GM18951 (cell line): Measurements from ENCODE around the gene WLS.
"Not testable (repeated sequence)": the region's sequence is repeated elsewhere in the genome, so short reads cannot be mapped to it uniquely, and the experiment has no call there.

Experiments used
- POLR2A ChIP-seq: IDR thresholded peaks from 4 replicates; pipeline ENCODE4 v1.6.1; 2011; ENCODE audit warnings: mild to moderate bottlenecking; ENCODE audit not compliant: insufficient read length, insufficient read depth; ENCODE audit errors: extremely low read depth
- in situ Hi-C: fragments of 300-500 bp; cut with MboI; formaldehyde crosslinking; loops from one replicate; pipeline ENCODE4 v1.12.0; 2022; ENCODE audit warnings: low sequenced_read_pairs, mixed read lengths, inconsistent platforms; ENCODE audit not compliant: unreplicated experiment

WLS gene

DNA sequence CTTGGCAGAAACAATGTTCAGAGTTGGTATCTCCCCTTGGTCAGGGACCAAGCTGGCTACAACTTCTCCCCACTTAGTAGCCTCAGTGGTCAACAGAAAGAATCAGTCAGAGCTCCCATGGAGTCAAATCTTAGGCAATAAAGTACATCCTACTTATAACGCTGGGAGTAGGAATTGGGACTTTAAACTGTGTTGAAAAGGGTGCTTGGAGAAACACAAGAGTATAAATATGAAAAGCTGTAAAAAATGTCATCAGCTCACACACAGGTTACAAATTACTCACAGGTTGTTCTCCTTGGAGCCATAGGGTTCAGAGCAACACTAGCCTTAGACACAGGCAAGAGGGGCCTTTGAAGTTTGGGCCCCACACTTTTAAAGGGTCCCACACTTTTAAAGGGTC is 67.4 kb downstream of the WLS start:
- in situ Hi-C loops = no loop called here
- TF ChIP-seq POLR2A = no peak

DNA sequence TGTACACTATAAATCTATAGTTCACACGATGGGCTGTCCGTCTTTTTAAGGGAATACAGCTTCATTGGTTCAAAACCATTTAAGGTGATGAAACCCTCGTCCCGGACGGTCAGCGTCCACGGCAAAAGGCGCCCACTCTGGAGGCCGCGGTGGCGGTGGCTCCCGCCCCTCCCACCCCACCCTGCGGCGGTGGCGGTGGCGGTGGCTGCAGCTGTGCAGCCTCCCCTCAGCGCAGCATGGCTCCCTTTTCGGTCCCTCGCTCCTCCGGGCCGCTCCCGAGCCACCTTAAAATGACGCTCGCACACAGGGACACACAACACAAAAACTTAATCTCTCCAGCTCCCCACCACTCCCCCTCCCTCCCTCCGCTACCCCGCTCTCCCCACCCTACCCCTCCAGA is 69.1 kb downstream of the WLS start:
- TF ChIP-seq POLR2A = no peak
- in situ Hi-C loops = no loop called here

DNA sequence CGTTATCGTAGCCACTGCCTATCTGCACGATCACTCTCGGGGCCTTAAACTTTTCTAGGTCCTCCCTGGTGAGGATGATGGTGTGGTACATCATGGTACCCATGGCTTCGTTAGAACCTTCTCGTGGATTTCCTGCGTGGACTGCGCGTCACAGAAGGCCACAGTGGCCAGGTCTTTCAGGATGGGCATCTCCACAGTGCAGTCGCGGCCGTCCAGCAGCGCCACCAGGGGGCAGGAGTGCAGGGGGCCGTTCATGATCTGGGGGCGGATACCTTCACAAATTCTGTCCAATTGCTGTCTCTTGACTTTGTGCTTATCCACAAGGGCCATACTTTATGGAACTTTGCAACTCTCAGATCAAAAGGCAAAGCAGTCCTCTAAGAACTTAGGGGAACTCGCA is 69.6 kb downstream of the WLS start:
- no peak for TF ChIP-seq POLR2A
- in situ Hi-C loops = no loop called here

DNA sequence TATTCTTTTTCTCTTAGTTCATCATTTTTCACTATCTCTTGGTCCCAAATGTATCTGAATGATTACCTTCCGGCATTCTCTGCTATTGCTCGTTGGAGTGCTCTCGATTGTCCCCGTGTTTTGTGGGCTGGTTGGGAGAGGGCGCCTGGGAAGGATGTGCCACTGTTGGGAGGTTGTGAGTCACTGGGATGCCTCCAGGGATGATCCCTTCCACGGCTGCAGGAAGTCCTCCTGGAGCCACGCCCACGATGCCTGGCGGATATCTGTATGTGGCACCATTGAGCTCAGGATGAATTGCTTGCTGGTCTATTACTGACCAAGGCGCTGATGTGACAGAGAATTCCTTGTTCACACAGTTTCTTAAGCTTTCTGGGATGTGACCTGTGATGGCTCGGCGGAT is 70.7 kb downstream of the WLS start:
- in situ Hi-C loops = not testable (repeated sequence)

DNA sequence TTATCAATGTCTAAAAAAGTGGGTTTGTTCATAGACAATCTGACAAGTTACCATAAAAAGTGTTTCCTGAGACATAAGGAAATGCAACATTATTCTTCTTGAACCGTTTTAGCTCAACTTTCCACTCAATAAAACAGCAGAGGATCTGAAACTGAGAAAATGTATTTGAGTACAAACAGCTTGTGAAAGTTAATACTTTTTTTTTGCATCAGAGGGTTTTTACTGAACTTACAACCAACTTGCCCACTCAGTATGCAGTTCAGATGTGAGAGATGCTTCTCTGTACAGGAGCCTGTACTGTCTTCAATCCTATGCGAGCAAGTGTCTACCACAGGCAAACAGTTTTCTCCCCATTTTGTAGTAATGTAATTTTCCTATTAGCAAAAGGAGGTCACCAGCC is 71.4 kb downstream of the WLS start:
- in situ Hi-C loops = not testable (repeated sequence)

DNA sequence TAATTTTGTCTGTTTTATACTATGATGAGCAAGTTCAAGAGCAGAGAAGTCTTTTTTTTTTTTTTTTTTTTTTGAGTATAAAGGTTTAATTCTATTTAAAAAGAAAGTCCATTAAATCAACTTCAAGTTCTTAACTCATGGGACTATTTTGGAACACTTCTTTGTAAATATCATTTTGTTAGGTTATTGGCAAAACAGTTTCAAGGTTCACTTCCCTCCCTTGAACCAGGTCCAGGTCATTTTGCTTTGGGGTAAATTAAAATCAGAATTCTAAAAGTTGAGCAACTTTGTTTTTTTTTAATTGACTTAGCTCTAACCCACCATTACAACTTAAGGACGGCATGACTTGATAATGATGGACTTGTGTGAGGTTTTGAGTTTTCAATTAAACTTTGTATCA is 72.3 kb downstream of the WLS start:
- in situ Hi-C loops = no loop called here
- TF ChIP-seq POLR2A = no peak

DNA sequence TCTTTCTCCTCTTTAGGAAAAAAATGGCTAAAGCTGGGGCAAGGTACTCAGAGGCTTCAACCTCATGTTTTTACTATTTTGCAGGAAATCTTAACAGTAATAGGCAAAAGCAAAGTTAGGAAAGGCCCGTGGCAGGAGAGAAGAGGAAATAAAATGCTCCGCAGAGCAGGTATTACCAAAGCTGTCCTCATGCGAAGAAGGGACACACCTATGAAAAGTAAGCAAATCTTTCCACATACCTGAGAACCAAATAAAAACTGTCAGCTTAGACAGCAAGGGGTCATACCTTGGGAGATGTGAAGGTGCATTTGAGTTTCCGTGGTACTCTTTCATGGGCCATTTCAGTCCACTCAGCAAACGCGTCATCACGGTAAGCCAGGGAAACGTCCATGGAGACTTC is 73.5 kb downstream of the WLS start:
- TF ChIP-seq POLR2A = no peak
- in situ Hi-C loops = no loop called here

DNA sequence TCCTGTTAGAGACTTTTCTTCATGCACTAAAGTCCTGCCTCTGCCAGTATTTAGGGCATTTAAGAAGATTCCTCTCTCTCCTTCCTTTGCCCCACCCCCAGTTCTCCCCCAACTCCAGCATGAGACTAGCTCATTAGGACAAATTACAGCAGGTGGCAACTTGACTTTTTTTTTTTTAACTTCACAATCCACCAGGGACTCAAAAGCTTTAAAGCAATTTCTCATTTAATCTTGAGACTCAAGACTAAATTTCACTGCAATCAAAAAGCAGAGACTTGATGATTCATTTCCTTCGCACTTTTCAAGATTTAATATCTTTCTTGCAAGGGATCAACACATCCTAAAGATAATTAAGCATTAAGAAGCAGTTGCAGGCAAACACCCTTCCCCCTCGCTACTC is 74.9 kb downstream of the WLS start:
- TF ChIP-seq POLR2A = no peak
- in situ Hi-C loops = no loop called here

DNA sequence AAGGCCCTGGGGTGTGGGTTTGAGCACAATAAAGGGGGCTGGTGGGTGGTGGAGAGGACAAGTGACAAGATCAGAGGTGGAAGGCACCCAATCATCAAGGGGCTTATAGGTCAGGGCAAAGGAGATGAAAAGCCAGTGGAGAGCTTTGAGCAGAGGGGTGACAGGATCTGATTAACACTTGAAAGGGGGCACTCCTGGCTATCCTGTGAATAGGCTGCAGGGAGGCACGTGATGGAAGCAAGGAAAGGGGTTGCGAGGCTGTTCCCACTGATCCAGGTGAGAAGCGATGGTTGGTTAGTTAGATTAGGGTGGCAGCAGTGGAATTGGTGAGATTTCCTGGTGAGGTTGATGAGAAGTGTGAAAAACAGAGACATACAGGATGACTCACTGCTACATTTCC is 80.6 kb downstream of the WLS start:
- TF ChIP-seq POLR2A = no peak
- in situ Hi-C loops = no loop called here

DNA sequence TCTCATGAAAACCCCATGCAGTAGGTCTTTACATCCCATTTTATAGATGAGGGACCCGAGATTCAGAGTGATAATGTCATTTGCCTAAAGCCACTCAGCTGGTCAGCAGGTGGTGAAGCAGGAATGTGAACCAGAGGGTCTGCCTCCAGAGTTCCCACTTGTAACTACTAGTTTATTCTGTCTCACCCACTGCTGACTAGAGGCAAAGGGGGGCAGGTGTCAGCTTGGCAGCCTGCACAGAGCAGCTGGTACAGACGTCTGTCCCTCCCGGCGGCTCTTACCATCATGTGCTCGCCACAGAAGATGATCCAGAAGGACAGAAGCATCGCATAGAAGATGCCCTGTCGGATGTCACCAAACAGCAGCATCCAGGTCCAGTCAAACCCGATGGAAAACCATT is 82.4 kb downstream of the WLS start:
- no peak for TF ChIP-seq POLR2A
- in situ Hi-C loops = loop anchor here (25.0 kb wide), 2 partner anchors 287 to 1587 kb away; partner anchors contain the start of gene RPE65

DNA sequence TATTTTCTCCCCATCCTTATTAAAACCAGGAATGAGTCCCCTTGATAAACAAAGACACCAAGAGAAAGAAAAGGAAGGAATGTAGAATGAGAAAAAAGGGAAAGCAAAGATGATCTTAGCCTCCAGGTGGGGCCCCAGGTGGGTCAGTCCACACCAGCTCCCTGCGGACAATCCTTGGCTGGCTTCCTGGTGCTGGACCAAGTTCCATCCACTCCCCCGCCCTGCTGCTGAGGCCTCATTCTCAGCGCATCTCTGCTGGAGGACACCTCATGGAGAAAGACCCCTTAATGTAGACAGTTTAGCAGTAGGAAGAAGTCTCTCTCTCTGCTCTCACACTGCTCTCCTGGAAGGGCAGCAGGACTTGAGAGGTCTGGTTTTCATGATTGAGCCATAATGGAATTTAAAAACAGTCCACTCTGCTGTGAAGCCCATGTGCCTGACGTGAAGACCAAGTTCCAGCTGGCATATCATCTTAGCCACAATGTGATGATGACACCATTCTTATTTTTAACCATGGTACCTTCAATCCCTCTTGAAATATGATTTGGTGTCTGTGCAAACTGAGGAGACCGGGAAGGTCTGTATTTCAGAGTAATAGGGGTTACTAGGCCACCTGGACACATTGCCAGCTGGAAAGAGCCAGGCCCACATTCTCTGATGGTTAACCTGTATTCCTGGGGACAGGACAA is 83.1 kb downstream of the WLS start:
- TF ChIP-seq POLR2A = no peak
- in situ Hi-C loops = loop anchor here (25.0 kb wide), 2 partner anchors 288 to 1588 kb away; partner anchors contain the start of gene RPE65

DNA sequence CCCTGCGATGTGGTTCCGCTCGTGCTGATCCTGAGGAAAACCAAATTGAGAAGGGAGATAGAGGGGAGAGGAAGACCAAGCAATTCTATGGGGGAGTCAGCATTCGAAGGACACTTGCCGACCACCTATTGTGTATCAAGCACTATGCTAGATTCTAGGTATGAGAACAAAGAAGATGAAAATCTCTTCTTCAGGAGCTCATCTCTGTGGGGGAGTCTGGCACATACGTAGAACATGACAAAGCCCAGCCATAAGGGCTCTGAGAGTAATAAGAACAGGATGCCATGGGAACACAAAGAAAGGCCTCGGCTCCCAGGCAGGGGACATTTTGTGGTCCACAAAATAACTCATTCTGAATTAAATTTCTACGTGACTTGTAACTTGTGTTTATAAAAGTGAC is 83.7 kb downstream of the WLS start:
- no peak for TF ChIP-seq POLR2A
- in situ Hi-C loops = loop anchor here (25.0 kb wide), 2 partner anchors 289 to 1589 kb away; partner anchors contain the start of gene RPE65

DNA sequence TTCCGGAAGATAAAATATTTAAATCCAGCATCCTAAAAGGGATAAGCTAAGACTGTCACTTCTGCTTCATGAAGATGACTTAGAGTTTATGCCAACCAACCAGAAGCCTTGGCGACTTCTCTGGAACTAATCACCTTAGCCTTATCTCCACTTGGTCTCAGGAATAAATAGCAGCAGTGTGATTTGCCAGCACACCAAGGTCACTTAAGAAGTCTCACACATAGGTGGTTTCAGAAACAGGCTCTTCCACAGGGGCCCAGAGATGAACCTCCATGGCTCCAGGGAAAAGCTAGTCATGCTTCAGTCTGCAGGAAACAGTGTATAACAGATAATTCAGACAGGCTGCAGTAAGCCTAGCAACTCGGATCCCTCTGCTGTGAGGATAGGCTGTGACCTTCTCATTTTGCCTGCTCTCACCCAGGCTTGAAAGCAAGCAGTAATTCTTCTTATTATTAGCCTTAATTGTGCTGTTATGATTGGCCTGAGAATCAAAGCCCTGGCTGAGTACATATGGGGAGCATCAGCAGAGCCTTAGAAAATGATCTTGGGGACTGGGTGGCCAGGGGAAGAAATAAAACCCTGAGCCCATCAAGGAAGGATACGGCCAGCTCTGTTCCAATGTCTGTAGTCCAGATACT is 84.7 kb downstream of the WLS start:
- no peak for TF ChIP-seq POLR2A
- in situ Hi-C loops = loop anchor here (25.0 kb wide), 2 partner anchors 290 to 1590 kb away; partner anchors contain the start of gene RPE65

DNA sequence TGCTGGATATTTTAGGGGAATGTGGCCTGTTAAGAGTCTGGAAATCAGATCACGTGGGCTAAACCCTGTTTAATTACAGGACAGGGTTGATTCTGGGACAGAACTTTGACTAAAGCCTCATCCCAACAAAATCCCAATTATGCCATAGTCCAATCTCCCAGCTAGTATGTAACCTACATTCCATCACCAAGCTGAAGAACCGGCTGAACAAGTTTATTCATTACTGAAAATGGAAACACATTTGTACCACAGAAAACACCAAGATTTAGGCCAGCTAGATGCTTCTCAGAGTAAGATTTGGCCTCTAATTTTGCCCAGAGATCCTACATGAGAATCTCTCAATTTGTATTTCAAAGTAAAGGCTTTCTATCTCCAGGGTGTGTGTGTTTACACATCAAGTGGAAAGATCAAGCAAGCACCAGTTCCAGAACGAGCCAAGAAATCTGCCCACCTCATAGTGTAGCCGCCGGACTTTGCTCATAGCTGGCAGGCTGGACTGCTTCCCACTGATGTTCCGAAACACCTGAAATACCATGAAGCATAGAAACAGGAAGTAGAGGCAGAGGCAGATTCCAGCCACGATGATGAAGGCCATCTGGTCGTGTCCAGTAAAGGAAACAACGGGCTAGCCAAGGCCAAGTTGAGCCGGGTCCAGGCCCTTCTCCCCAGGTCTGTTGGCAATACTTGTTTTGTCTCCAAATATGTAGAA is 86.8 kb downstream of the WLS start:
- no peak for TF ChIP-seq POLR2A
- in situ Hi-C loops = loop anchor here (25.0 kb wide), 2 partner anchors 292 to 1592 kb away; partner anchors contain the start of gene RPE65
